CD14-positive monocyte (primary cell): ENCODE data around the gene FAM53B. TPM values are rescaled to one million over a fixed set of nuclear protein-coding genes. Genes with fewer than 3 reads are reported as not detected.

ENCODE experiments used
- DNase-seq, 3 donors: peaks; one replicate each; pipeline ENCODE4 v3.0.0-alpha.2; 2011 to 2022
- H2AFZ ChIP-seq: 2 replicates; pipeline ENCODE4 v1.6.0; 2012; ENCODE audit warnings: mild to moderate bottlenecking, low read depth, low read length, inconsistent platforms; ENCODE audit not compliant: insufficient read depth, poor library complexity, severe bottlenecking
- H3K27ac ChIP-seq, 2 donors: 1 replicate in 1 of 2; 2 replicates in 1 of 2; pipeline ENCODE4 v1.5.1; 2012 to 2013; ENCODE audit warnings: low read length in 2 of 2, control low read depth in 1 of 2, inconsistent platforms in 1 of 2, low read depth in 1 of 2, mild to moderate bottlenecking in 1 of 2
- H3K27me3 ChIP-seq, 2 donors: one replicate each; pipeline versions ENCODE4 v1.6.0 to v1.6.1; 2011 to 2013; ENCODE audit warnings: low read length in 2 of 2; ENCODE audit not compliant: control insufficient read depth in 2 of 2, insufficient read depth in 2 of 2
- H3K36me3 ChIP-seq, 2 donors: replicated peaks in 1 of 2; 1 replicate in 1 of 2; 2 replicates in 1 of 2; pipeline versions ENCODE4 v1.5.1 to v1.6.1; 2012 to 2013; ENCODE audit warnings: low read length in 2 of 2, control low read depth in 1 of 2, inconsistent platforms in 1 of 2, mild to moderate bottlenecking in 1 of 2; ENCODE audit not compliant: insufficient read depth in 2 of 2, control insufficient read depth in 1 of 2
- H3K4me1 ChIP-seq, 2 donors: 1 replicate in 1 of 2; 2 replicates in 1 of 2; pipeline versions ENCODE4 v1.5.1 to v1.6.1; 2012 to 2013; ENCODE audit warnings: low read length in 2 of 2, control low read depth in 1 of 2, inconsistent platforms in 1 of 2, mild to moderate bottlenecking in 1 of 2, moderate library complexity in 1 of 2; ENCODE audit not compliant: insufficient read depth in 2 of 2, control insufficient read depth in 1 of 2
- H3K4me2 ChIP-seq: replicated peaks from 2 replicates; pipeline ENCODE3; 2012; ENCODE audit warnings: low read length, moderate library complexity, mild to moderate bottlenecking; ENCODE audit not compliant: poor library complexity, severe bottlenecking; ENCODE audit errors: extremely low read depth
- H3K4me3 ChIP-seq, 3 experiments: fragments of 200-600 bp in 1 of 3; sonication (generic) in 1 of 3; replicated peaks in 1 of 3; 1 replicate in 2 of 3; 2 replicates in 1 of 3; pipeline ENCODE4 v1.5.1; 2011 to 2013; ENCODE audit warnings: low read length in 3 of 3, mild to moderate bottlenecking in 3 of 3, control low read depth in 2 of 3, low read depth in 2 of 3, inconsistent platforms in 1 of 3, moderate library complexity in 1 of 3
- H3K79me2 ChIP-seq: 2 replicates; pipeline ENCODE4 v1.6.0; 2012; ENCODE audit warnings: mild to moderate bottlenecking, control low read depth, inconsistent platforms, low read length, moderate library complexity; ENCODE audit not compliant: insufficient read depth
- H3K9ac ChIP-seq: 2 replicates; pipeline ENCODE4 v1.6.0; 2017; ENCODE audit warnings: low read length, mild to moderate bottlenecking; ENCODE audit not compliant: insufficient read depth, poor library complexity, severe bottlenecking
- H3K9me3 ChIP-seq, 2 donors: replicated peaks in 1 of 2; 1 replicate in 1 of 2; 2 replicates in 1 of 2; pipeline versions ENCODE4 v1.5.1 to v1.6.1; 2012 to 2013; ENCODE audit warnings: low read length in 2 of 2, control low read depth in 1 of 2; ENCODE audit not compliant: control insufficient read depth in 1 of 2, insufficient read depth in 1 of 2
- H4K20me1 ChIP-seq: 2 replicates; pipeline ENCODE4 v1.6.0; 2012; ENCODE audit warnings: mild to moderate bottlenecking, low read length, control low read depth, moderate library complexity; ENCODE audit not compliant: insufficient read depth
- H3K27ac Mint-ChIP-seq, 7 donors: one replicate each; pipeline ENCODE4 v1.8.0; 2020; ENCODE audit warnings: mild to moderate bottlenecking in 7 of 7, mixed read lengths in 7 of 7, moderate library complexity in 6 of 7, inconsistent platforms in 2 of 7
- H3K27me3 Mint-ChIP-seq, 3 donors: one replicate each; pipeline ENCODE4 v1.8.0; 2021 to 2022; ENCODE audit warnings: low read depth in 3 of 3, mild to moderate bottlenecking in 3 of 3, mixed read lengths in 3 of 3, moderate library complexity in 3 of 3, inconsistent platforms in 1 of 3
- H3K36me3 Mint-ChIP-seq, 2 donors: one replicate each; pipeline ENCODE4 v1.8.0; 2020; ENCODE audit warnings: mixed read lengths in 2 of 2, inconsistent platforms in 1 of 2, mild to moderate bottlenecking in 1 of 2
- H3K4me1 Mint-ChIP-seq: one replicate; pipeline ENCODE4 v1.8.0; 2020; ENCODE audit warnings: mild to moderate bottlenecking, mixed read lengths
- H3K4me3 Mint-ChIP-seq, 2 donors: one replicate each; pipeline ENCODE4 v1.8.0; 2020; ENCODE audit warnings: mild to moderate bottlenecking in 2 of 2, mixed read lengths in 2 of 2, moderate library complexity in 1 of 2
- H3K9me3 Mint-ChIP-seq, 7 donors: one replicate each; pipeline ENCODE4 v1.8.0; 2020 to 2022; ENCODE audit warnings: mixed read lengths in 7 of 7, mild to moderate bottlenecking in 6 of 7, moderate library complexity in 6 of 7, inconsistent platforms in 2 of 7
- CTCF ChIP-seq: fragments of 200-600 bp; IDR thresholded peaks from one replicate; pipeline ENCODE4 v1.8.0; 2022; ENCODE audit warnings: antibody characterized with exemption, mild to moderate bottlenecking
- WGBS: methylation state at CpG from one replicate; pipeline ENCODE4 v1.1.5; 2013; ENCODE audit warnings: missing lambda C conversion rate; ENCODE audit not compliant: insufficient coverage; 5-methylcytosine and 5-hydroxymethylcytosine counted together
- intact Hi-C, 2 donors: fragments of 100-400 bp; cut with micrococcal nuclease; formaldehyde crosslinking; loops; one replicate each; pipeline versions ENCODE4 v1.15.0 to v1.15.1; 2023
- polyA plus RNA-seq, 3 donors: library from polyadenylated mRNA; depleted of rRNA in 1 of 3; unstranded in 2 of 3; stranded (reverse) in 1 of 3; fragments of 300-500 nt in 2 of 3; fragments of >200 nt in 1 of 3; fragmentation: Illumina TruSeq in 2 of 3; gene quantifications; 1 replicate in 2 of 3; 2 replicates in 1 of 3; pipeline ENCODE4 v1.2.3, GENCODE V29; 2012 to 2021

FAM53B gene
- polyA plus RNA-seq, 3 donors: 5.8 to 23.3 (median 12.6) TPM

GRCh38 chr10:124595143-124595883 is 148.9 kb downstream of the FAM53B start:
- Histone ChIP-seq H3K4me2 (no peak overlapping the region), H3K9me3 (no peaks in the 10 kb centered on the region), H3K9ac (no peak overlapping the region), H3K27ac (no peak overlapping the region), H3K27me3 (no peaks in the 10 kb centered on the region), H4K20me1 (no peaks in the 10 kb centered on the region), H3K4me1 (no peaks in the 10 kb centered on the region), H3K36me3 (no peaks in the 10 kb centered on the region), H3K79me2 (no peaks in the 10 kb centered on the region), H2AFZ (no peak overlapping the region), H3K4me3 (no peak overlapping the region)
- Mint-ChIP-seq H3K4me1 (peaks cover 6% of the 10 kb centered on the region), H3K27ac (peak overlapping the region in 1 of 7 donors; percentile 19), H3K36me3 (peaks cover 0 to 2% of the 10 kb centered on the region in 2 donors), H3K27me3 (peaks cover 3 to 5% (median 3%) of the 10 kb centered on the region in 3 donors), H3K9me3 (peaks cover 0 to 8% (median 0%) of the 10 kb centered on the region in 7 donors), H3K4me3 (no peak overlapping the region)
- no peak for DNase-seq
- TF ChIP-seq CTCF: no peak
- WGBS: 96% methylated on average over 7 of the region's 9 CpGs
- intact Hi-C loops: no loop called here

- no peak overlapping the region for H3K4me2 ChIP-seq
- WGBS: 100% methylated on average over 3 of the region's 6 CpGs
- H3K4me1 Mint-ChIP-seq: peaks cover 8% of the 10 kb centered on the region
Observed at GRCh38 chr10:124594240-124594639, 149.9 kb downstream of the FAM53B start.

More at GRCh38 chr10:124594240-124594639, 149.9 kb downstream of the FAM53B start:
- Mint-ChIP-seq H3K36me3 (peaks cover 0 to 3% of the 10 kb centered on the region in 2 donors), H3K9me3 (peaks cover 0 to 8% (median 0%) of the 10 kb centered on the region in 7 donors), H3K27me3 (peaks cover 1 to 5% (median 3%) of the 10 kb centered on the region in 3 donors), H3K4me3 (no peak overlapping the region), H3K27ac (peak overlapping the region in 1 of 7 donors; percentile 46)
- intact Hi-C loops: no loop called here
- Histone ChIP-seq H3K27me3 (no peaks in the 10 kb centered on the region), H3K36me3 (no peaks in the 10 kb centered on the region), H3K79me2 (no peaks in the 10 kb centered on the region), H3K9me3 (no peaks in the 10 kb centered on the region), H3K9ac (no peak overlapping the region), H3K4me1 (peaks cover under 1 to 1% of the 10 kb centered on the region in 2 donors), H3K27ac (no peak overlapping the region), H4K20me1 (no peaks in the 10 kb centered on the region), H2AFZ (no peak overlapping the region), H3K4me3 (no peak overlapping the region)
- no peak for DNase-seq
- TF ChIP-seq CTCF: no peak
